H1 (cell line): ENCODE results near the gene MANBA. TPM values are rescaled to one million over a fixed set of nuclear protein-coding genes. Genes with fewer than 3 reads are reported as not detected.

Experiments
- CTCF ChIA-PET: fragments of 300-600 bp; sonication (Branson Sonifier 250); formaldehyde crosslinking; loops from one replicate; lab custom pipeline; 2021; ENCODE audit not compliant: partially characterized antibody; lab: Charles Lee
- POLR2A ChIA-PET: fragments of 300-600 bp; sonication (Branson Sonifier 250); formaldehyde crosslinking; loops from one replicate; lab custom pipeline; 2021; ENCODE audit warnings: inconsistent platforms; ENCODE audit not compliant: partially characterized antibody; lab: Charles Lee
- DNase-seq, 2 experiments: peaks; one replicate each; pipeline versions ENCODE4 v3.0.0 to v3.0.0-alpha.2; 2010 to 2022; ENCODE audit warnings: low spot score in 2 of 2, low read depth in 1 of 2, mixed read lengths in 1 of 2
- FAIRE-seq: peaks from 2 replicates; lab custom pipeline; 2011; peaks lifted over from hg19 to GRCh38; lab: Jason Lieb, UNC
- H2AFZ ChIP-seq: 2 replicates; pipeline ENCODE4 v1.8.1; 2012; ENCODE audit warnings: low read length, inconsistent platforms
- H2AK5ac ChIP-seq: 2 replicates; pipeline ENCODE4 v1.6.1; 2013; ENCODE audit warnings: low read depth, low read length
- H2BK120ac ChIP-seq: replicated peaks from 2 replicates; pipeline ENCODE3; 2013; ENCODE audit warnings: low read depth, low read length, inconsistent platforms
- H2BK12ac ChIP-seq: 2 replicates; pipeline ENCODE4 v1.6.1; 2013; ENCODE audit warnings: low read depth, low read length
- H2BK15ac ChIP-seq: 2 replicates; pipeline ENCODE4 v1.6.1; 2013; ENCODE audit warnings: low read length
- H2BK20ac ChIP-seq: 2 replicates; pipeline ENCODE4 v1.6.1; 2013; ENCODE audit warnings: low read length
- H2BK5ac ChIP-seq: 2 replicates; pipeline ENCODE4 v1.6.1; 2013; ENCODE audit warnings: low read depth, low read length
- H3K14ac ChIP-seq: 2 replicates; pipeline ENCODE4 v1.6.1; 2013; ENCODE audit warnings: inconsistent platforms; ENCODE audit not compliant: insufficient read length
- H3K18ac ChIP-seq: 2 replicates; pipeline ENCODE4 v1.6.1; 2013; ENCODE audit warnings: low read length; ENCODE audit errors: extremely low read depth
- H3K23ac ChIP-seq: 2 replicates; pipeline ENCODE4 v1.6.1; 2013; ENCODE audit warnings: inconsistent platforms; ENCODE audit not compliant: insufficient read length
- H3K23me2 ChIP-seq: 2 replicates; pipeline ENCODE4 v1.6.1; 2013; ENCODE audit warnings: low read depth, low read length
- H3K27ac ChIP-seq: 2 replicates; pipeline ENCODE4 v1.6.1; 2011; ENCODE audit warnings: low read depth, low read length, inconsistent platforms
- H3K27me3 ChIP-seq, 4 experiments: replicated peaks in 1 of 4; 1 replicate in 1 of 4; 2 replicates in 3 of 4; pipeline versions ENCODE4 v1.6.1 to v1.8.1; 2011 to 2013; ENCODE audit warnings: low read length in 3 of 4, mild to moderate bottlenecking in 3 of 4, inconsistent platforms in 2 of 4, mixed read lengths in 2 of 4, moderate library complexity in 1 of 4; ENCODE audit not compliant: control insufficient read depth in 3 of 4, insufficient read depth in 3 of 4; ENCODE audit errors: extremely low read depth in 1 of 4
- H3K36me3 ChIP-seq, 4 experiments: 2 replicates each; pipeline versions ENCODE4 v1.6.1 to v1.8.1; 2011 to 2013; ENCODE audit warnings: mild to moderate bottlenecking in 4 of 4, low read length in 3 of 4, moderate library complexity in 2 of 4, control low read depth in 1 of 4, inconsistent platforms in 1 of 4; ENCODE audit not compliant: insufficient read depth in 4 of 4, control insufficient read depth in 2 of 4
- H3K4ac ChIP-seq: replicated peaks from 2 replicates; pipeline ENCODE3; 2013; ENCODE audit warnings: low read length, low read depth, mixed read lengths, inconsistent platforms; ENCODE audit not compliant: insufficient read length
- H3K4me1 ChIP-seq, 4 experiments: replicated peaks in 1 of 4; 1 replicate in 1 of 4; 2 replicates in 3 of 4; pipeline versions ENCODE4 v1.6.1 to v1.8.1; 2011 to 2013; ENCODE audit warnings: low read length in 3 of 4, inconsistent platforms in 2 of 4, mixed read lengths in 1 of 4; ENCODE audit not compliant: insufficient read depth in 4 of 4, control insufficient read depth in 3 of 4
- H3K4me2 ChIP-seq, 2 experiments: 2 replicates each; pipeline versions ENCODE4 v1.6.1 to v1.8.1; 2011 to 2013; ENCODE audit warnings: low read depth in 2 of 2, low read length in 2 of 2, control low read depth in 1 of 2, inconsistent platforms in 1 of 2, mild to moderate bottlenecking in 1 of 2; ENCODE audit not compliant: insufficient read depth in 1 of 2
- H3K4me3 ChIP-seq, 4 experiments: fragments of 200-600, 300-600 bp in 1 of 4; sonication (generic), shearing (Covaris generic), sonication (Bioruptor Twin) in 1 of 4; 2 replicates each; pipeline versions ENCODE4 v1.5.1 to v1.8.1; 2011 to 2016; ENCODE audit warnings: low read length in 4 of 4, low read depth in 3 of 4, control low read depth in 2 of 4, inconsistent platforms in 2 of 4, mild to moderate bottlenecking in 2 of 4, mixed read lengths in 1 of 4, moderate library complexity in 1 of 4; ENCODE audit not compliant: insufficient read depth in 2 of 4; ENCODE audit errors: extremely low read depth in 1 of 4
- H3K56ac ChIP-seq: replicated peaks from 2 replicates; pipeline ENCODE3; 2013; ENCODE audit warnings: low read depth, mild to moderate bottlenecking, mixed read lengths, low read length, inconsistent platforms; ENCODE audit not compliant: insufficient read length
- H3K79me1 ChIP-seq: 2 replicates; pipeline ENCODE4 v1.6.1; 2013; ENCODE audit warnings: low read depth, low read length, control low read depth
- H3K79me2 ChIP-seq, 2 experiments: 2 replicates each; pipeline versions ENCODE4 v1.6.1 to v1.8.1; 2012 to 2013; ENCODE audit warnings: low read length in 2 of 2, mild to moderate bottlenecking in 2 of 2, inconsistent platforms in 1 of 2; ENCODE audit not compliant: insufficient read depth in 2 of 2, control insufficient read depth in 1 of 2
- H3K9ac ChIP-seq, 4 experiments: replicated peaks in 1 of 4; 1 replicate in 1 of 4; 2 replicates in 3 of 4; pipeline versions ENCODE4 v1.6.1 to v1.8.1; 2011 to 2013; ENCODE audit warnings: low read depth in 3 of 4, low read length in 3 of 4, control low read depth in 2 of 4, mild to moderate bottlenecking in 2 of 4, moderate library complexity in 2 of 4, inconsistent platforms in 1 of 4; ENCODE audit errors: extremely low read depth in 1 of 4
- H3K9me3 ChIP-seq, 2 experiments: 2 replicates each; pipeline versions ENCODE4 v1.6.1 to v1.8.1; 2012 to 2013; ENCODE audit warnings: mild to moderate bottlenecking in 2 of 2, moderate library complexity in 2 of 2, control low read depth in 1 of 2, inconsistent platforms in 1 of 2, low read depth in 1 of 2, low read length in 1 of 2, mixed read lengths in 1 of 2; ENCODE audit not compliant: insufficient read depth in 2 of 2
- H4K20me1 ChIP-seq, 2 experiments: replicated peaks in 1 of 2; 2 replicates each; pipeline versions ENCODE3 to v1.8.1; 2011 to 2013; ENCODE audit warnings: inconsistent platforms in 2 of 2, low read length in 2 of 2, mild to moderate bottlenecking in 1 of 2; ENCODE audit not compliant: insufficient read depth in 2 of 2, control insufficient read depth in 1 of 2
- H4K5ac ChIP-seq: 2 replicates; pipeline ENCODE4 v1.6.1; 2013; ENCODE audit warnings: low read length, low read depth, mixed read lengths, inconsistent platforms; ENCODE audit not compliant: insufficient read length
- H4K8ac ChIP-seq: 2 replicates; pipeline ENCODE4 v1.8.0; 2013; ENCODE audit warnings: mild to moderate bottlenecking, moderate library complexity, low read length, inconsistent platforms; ENCODE audit not compliant: insufficient read depth; ENCODE audit errors: extremely low read depth
- H4K91ac ChIP-seq: replicated peaks from 2 replicates; pipeline ENCODE3; 2013; ENCODE audit warnings: low read length, mixed read lengths, inconsistent platforms; ENCODE audit not compliant: insufficient read length
- ATF2 ChIP-seq: IDR thresholded peaks from 2 replicates; pipeline ENCODE4 v1.6.1; 2012; ENCODE audit warnings: low read length, inconsistent platforms
- BACH1 ChIP-seq: IDR thresholded peaks from 2 replicates; pipeline ENCODE4 v1.6.1; 2012; ENCODE audit warnings: low read length, improper control_type of control experiment
- CREB1 ChIP-seq: IDR thresholded peaks from 2 replicates; pipeline ENCODE4 v1.6.1; 2012; ENCODE audit warnings: inconsistent platforms
- EGR1 ChIP-seq: IDR thresholded peaks from 2 replicates; pipeline ENCODE4 v1.6.1; 2011; ENCODE audit warnings: low read depth, low read length, borderline replicate concordance
- EP300 ChIP-seq, 2 experiments: IDR thresholded peaks; 1 replicate in 1 of 2; 2 replicates in 1 of 2; pipeline ENCODE4 v1.6.1; 2011 to 2012; ENCODE audit warnings: low read depth in 2 of 2, low read length in 2 of 2, mild to moderate bottlenecking in 2 of 2, borderline replicate concordance in 1 of 2, inconsistent platforms in 1 of 2, moderate library complexity in 1 of 2
- JUN ChIP-seq: IDR thresholded peaks from 2 replicates; pipeline ENCODE4 v1.6.1; 2011; ENCODE audit warnings: low read depth, mild to moderate bottlenecking, improper control_type of control experiment, low read length
- MAFK ChIP-seq: IDR thresholded peaks from 2 replicates; pipeline ENCODE4 v1.6.1; 2012; ENCODE audit warnings: low read depth, mild to moderate bottlenecking, improper control_type of control experiment, low read length
- MAX ChIP-seq: IDR thresholded peaks from 2 replicates; pipeline ENCODE4 v1.6.1; 2012; ENCODE audit warnings: inconsistent platforms
- PHF8 ChIP-seq: fragments of 200-600 bp; sonication (generic); conservative IDR thresholded peaks from 2 replicates; pipeline ENCODE4 v1.7.1; 2012; ENCODE audit warnings: low read depth, mild to moderate bottlenecking, inconsistent platforms, low read length, moderate library complexity
- SAP30 ChIP-seq: fragments of 300-600 bp; sonication (generic); IDR thresholded peaks from 2 replicates; pipeline ENCODE4 v1.7.1; 2012; ENCODE audit warnings: low read length, moderate library complexity, mild to moderate bottlenecking, inconsistent platforms; ENCODE audit not compliant: insufficient read depth, insufficient replicate concordance
- SIRT6 ChIP-seq: IDR thresholded peaks from one replicate; pipeline ENCODE4 v1.7.1; 2012; ENCODE audit warnings: low read length, inconsistent platforms
- SP2 ChIP-seq: IDR thresholded peaks from 2 replicates; pipeline ENCODE4 v1.6.1; 2012; ENCODE audit warnings: mild to moderate bottlenecking, low read length, inconsistent platforms
- SRF ChIP-seq: IDR thresholded peaks from 2 replicates; pipeline ENCODE4 v1.6.1; 2011; ENCODE audit warnings: mild to moderate bottlenecking, low read depth, low read length, moderate library complexity
- TAF7 ChIP-seq: optimal IDR thresholded peaks from 2 replicates; pipeline ENCODE3; 2011; ENCODE audit warnings: low read depth, mild to moderate bottlenecking, inconsistent platforms, low read length, moderate library complexity, borderline replicate concordance
- polyA plus RNA-seq, 7 experiments: library from polyadenylated mRNA; depleted of rRNA in 3 of 7; stranded (reverse) in 5 of 7; unstranded in 2 of 7; fragments of >200 nt in 5 of 7; fragments of 200-250 nt in 2 of 7; gene quantifications; 1 replicate in 5 of 7; 2 replicates in 1 of 7; 4 replicates in 1 of 7; pipeline versions ENCODE4 v1.2.1 to v1.2.3, GENCODE V29; 2011 to 2013; ENCODE audit warnings: missing spikeins in 2 of 7, mixed read lengths in 2 of 7
- total RNA-seq: library from RNA; stranded (reverse); fragmentation: NEBNext Ultra II Directional; extraction: Animal tissue kit (Norgen Biotek cat#: 25700); gene quantifications from 2 replicates; pipeline ENCODE4 v1.2.1, GENCODE V29; 2021

The MANBA gene
- total and polyA plus RNA-seq, 2 of the 8 experiments (the other 6 are each of a cell fraction or from before 2014, with no cell fraction given) = 22.9 to 27.8 TPM

- ChIA-PET CTCF (interaction anchor here (1.1 to 2.1 kb wide), 3 partner anchors 11 to 228 kb away, joined by 3 to 12 read pairs (median 8); no protein-coding TSS in a partner anchor), POLR2A (no interaction called here)
- Histone ChIP-seq H4K20me1 (peaks cover 0 to 2% of the 10 kb centered on the region in 2 experiments), H2AFZ (no peak overlapping the region), H3K23me2 (no peaks in the 10 kb centered on the region), H2BK120ac (no peak overlapping the region), H4K5ac (no peak overlapping the region), H3K4me3 (no peak overlapping the region), H2AK5ac (no peak overlapping the region), H3K14ac (no peak overlapping the region), H3K79me2 (no peaks in the 10 kb centered on the region), H3K79me1 (no peaks in the 10 kb centered on the region), H3K4ac (no peak overlapping the region), H4K8ac (no peak overlapping the region), H4K91ac (no peak overlapping the region), H3K18ac (no peak overlapping the region), H3K9me3 (no peaks in the 10 kb centered on the region), H3K56ac (no peak overlapping the region), H3K4me1 (no peaks in the 10 kb centered on the region), H3K27ac (no peak overlapping the region), H2BK20ac (no peak overlapping the region), H2BK15ac (no peak overlapping the region), H3K27me3 (no peaks in the 10 kb centered on the region), H3K36me3 (no peaks in the 10 kb centered on the region), H3K4me2 (no peak overlapping the region), H3K9ac (no peak overlapping the region), H2BK12ac (no peak overlapping the region), H2BK5ac (no peak overlapping the region), H3K23ac (no peak overlapping the region)
- FAIRE-seq = no peak
- no peak for DNase-seq
- TF ChIP-seq MAFK (no peak), SRF (no peak), SP2 (no peak), EP300 (IDR thresholded peaks at IDR 0.05; ENCODE audit: borderline replicate concordance in 1 of 2, low read depth in 2 of 2, low read length in 2 of 2) (no peak), SAP30 (no peak), TAF7 (no peak), JUN (no peak), SIRT6 (no peak), EGR1 (no peak), PHF8 (no peak), ATF2 (no peak), CREB1 (no peak), MAX (no peak), BACH1 (no peak)
These were observed 160.1 kb downstream of the MANBA start for GRCh38 chr4:102600689-102601088.
